Spinal cord (tissue), 10 donors: ENCODE data around the gene ADAM12. TPM values are rescaled to one million over a fixed set of nuclear protein-coding genes. Genes with fewer than 3 reads are reported as not detected.

Experiments
- DNase-seq, 6 donors: peaks; one replicate each; pipeline versions ENCODE4 v3.0.0 to v3.0.0-alpha.2; 2013 to 2015; ENCODE audit warnings: low spot score in 6 of 6, low read depth in 4 of 6
- H3K27ac ChIP-seq: one replicate; pipeline ENCODE4 v1.5.1; 2013; ENCODE audit warnings: low read depth, low read length, control low read depth
- H3K27me3 ChIP-seq: one replicate; pipeline ENCODE4 v1.6.1; 2013; ENCODE audit warnings: low read length; ENCODE audit not compliant: control insufficient read depth, insufficient read depth
- H3K36me3 ChIP-seq: one replicate; pipeline ENCODE4 v1.6.1; 2013; ENCODE audit warnings: low read length; ENCODE audit not compliant: control insufficient read depth, insufficient read depth
- H3K4me1 ChIP-seq: one replicate; pipeline ENCODE4 v1.6.1; 2013; ENCODE audit warnings: low read length; ENCODE audit not compliant: control insufficient read depth, insufficient read depth
- H3K4me3 ChIP-seq: one replicate; pipeline ENCODE4 v1.5.1; 2013; ENCODE audit warnings: low read depth, low read length, control low read depth
- H3K9me3 ChIP-seq: one replicate; pipeline ENCODE4 v1.6.1; 2013; ENCODE audit warnings: low read length; ENCODE audit not compliant: control insufficient read depth, insufficient read depth
- WGBS: methylation state at CpG from one replicate; pipeline ENCODE4 v1.1.5; 2013; ENCODE audit warnings: missing lambda C conversion rate; ENCODE audit not compliant: insufficient coverage; 5-methylcytosine and 5-hydroxymethylcytosine counted together
- polyA plus RNA-seq, 2 donors: library from polyadenylated mRNA; unstranded; fragments of 120-200 nt; gene quantifications; one replicate each; pipeline ENCODE4 v1.2.1, GENCODE V29; 2013; ENCODE audit not compliant: insufficient read length in 2 of 2
- total RNA-seq, 2 donors: library from RNA; depleted of rRNA in 1 of 2; stranded (reverse); fragments of 120-200 nt in 1 of 2; fragments of >200 nt in 1 of 2; gene quantifications; one replicate each; pipeline versions ENCODE4 v1.2.3 to v1.2.4, GENCODE V29; 2013 to 2014
- donor health status: healthy.

Gene ADAM12
- total and polyA plus RNA-seq, 4 donors, result 9.8 to 81.5 (median 23.6) TPM

DNA sequence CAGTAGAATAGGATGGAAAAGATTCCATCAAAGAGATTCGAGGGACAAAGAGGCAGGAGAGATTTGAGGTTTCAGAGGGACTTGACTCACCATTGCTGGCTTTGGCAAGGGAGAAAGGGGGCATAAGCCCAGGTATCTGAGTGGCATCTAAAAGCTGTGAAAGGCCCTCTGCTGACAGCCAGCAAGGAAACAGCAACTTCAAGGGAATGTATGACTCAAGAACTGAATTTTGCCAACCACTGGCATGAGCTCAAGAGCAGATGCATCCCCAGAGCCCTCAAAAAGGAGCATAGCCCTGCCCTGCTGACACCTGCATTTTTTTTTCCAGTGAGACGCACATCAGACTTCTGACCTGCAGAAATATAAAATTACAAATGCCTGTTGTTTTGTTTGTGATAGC lies 19.6 kb upstream of the ADAM12 start:
- Histone ChIP-seq H3K4me1 (no peaks in the 10 kb centered on the region), H3K4me3 (no peak overlapping the region)

GRCh38 chr10:126405239-126405775 lies 17.0 kb upstream of the ADAM12 start:
- H3K36me3 ChIP-seq, result no peaks in the 10 kb centered on the region
- 83% methylated on average over 4 of the region's 6 CpGs for WGBS
- no peaks in the 10 kb centered on the region for H3K27me3 ChIP-seq
- no peak overlapping the region for H3K4me3 ChIP-seq
- DNase-seq, result no peak
- H3K4me1 ChIP-seq, result no peaks in the 10 kb centered on the region
- H3K27ac ChIP-seq, result no peak overlapping the region
- H3K9me3 ChIP-seq, result no peaks in the 10 kb centered on the region

More for the DNA sequence above, 19.6 kb upstream of the ADAM12 start:
- Histone ChIP-seq H3K36me3 (no peaks in the 10 kb centered on the region), H3K27me3 (no peaks in the 10 kb centered on the region), H3K9me3 (no peaks in the 10 kb centered on the region), H3K27ac (no peak overlapping the region)
- 69% methylated on average over 1 of the region's 2 CpGs for WGBS
- no peak for DNase-seq

DNA sequence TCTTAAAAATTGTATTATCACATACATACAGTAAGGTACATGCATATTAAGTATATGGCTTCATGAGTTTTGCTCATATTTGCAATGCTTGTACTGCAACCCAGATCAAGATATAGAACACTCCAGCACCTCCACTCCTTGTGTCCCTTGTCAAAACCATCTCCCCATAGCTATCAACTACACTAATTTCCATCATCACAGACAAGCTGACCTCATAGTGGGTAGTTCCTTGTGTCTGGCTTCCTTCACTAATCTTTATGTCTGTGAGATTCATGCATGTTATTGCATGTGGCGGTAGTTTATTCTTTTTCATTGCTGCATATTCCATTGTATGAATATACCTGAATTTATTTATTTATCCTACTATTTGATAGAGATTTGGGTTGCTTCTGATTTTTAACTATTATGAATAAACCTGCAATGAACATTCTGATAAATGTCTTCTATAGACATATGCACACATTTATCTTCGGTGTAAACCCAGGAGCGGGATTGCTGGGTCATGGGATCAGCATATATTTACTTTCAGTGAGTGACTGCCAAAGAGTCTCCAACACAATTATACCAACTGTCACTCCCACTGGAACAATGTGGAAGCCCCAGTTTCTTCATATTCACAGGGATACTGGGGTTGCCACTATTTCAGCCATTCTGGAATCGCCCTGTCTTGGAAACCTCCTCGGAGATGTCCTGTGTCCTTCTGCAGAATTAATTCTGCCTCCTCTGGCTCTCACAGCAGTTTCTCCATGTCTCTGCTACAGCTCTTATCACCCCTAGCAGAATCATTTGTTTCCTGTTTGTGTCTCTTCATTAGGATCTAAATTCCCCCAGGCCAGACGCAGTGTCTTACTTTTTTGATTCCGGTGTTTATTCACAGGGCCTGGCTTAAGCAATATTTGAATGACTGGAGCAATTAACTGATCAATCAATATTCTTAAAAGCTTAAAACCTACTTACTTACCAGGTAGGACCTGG lies 14.7 kb upstream of the ADAM12 start:
- no peak overlapping the region for H3K4me3 ChIP-seq
- peaks cover 3% of the 10 kb centered on the region for H3K4me1 ChIP-seq
- H3K36me3 ChIP-seq, result no peaks in the 10 kb centered on the region
- 54% methylated on average over 2 of the region's 7 CpGs for whole genome bisulfite sequencing
- no peaks in the 10 kb centered on the region for H3K9me3 ChIP-seq
- no peak for DNase-seq
- no peak overlapping the region for H3K27ac ChIP-seq
- H3K27me3 ChIP-seq, result no peaks in the 10 kb centered on the region

GRCh38 chr10:126400641-126401040 lies 12.4 kb upstream of the ADAM12 start:
- no peak overlapping the region for H3K27ac ChIP-seq
- no peak overlapping the region for H3K4me3 ChIP-seq
- H3K36me3 ChIP-seq, result no peaks in the 10 kb centered on the region
- H3K9me3 ChIP-seq, result no peaks in the 10 kb centered on the region
- DNase-seq, result no peak
- no CpG with 5 or more reads among the region's 4 CpGs for WGBS
- H3K27me3 ChIP-seq, result no peaks in the 10 kb centered on the region
- peaks cover 5% of the 10 kb centered on the region for H3K4me1 ChIP-seq

DNA sequence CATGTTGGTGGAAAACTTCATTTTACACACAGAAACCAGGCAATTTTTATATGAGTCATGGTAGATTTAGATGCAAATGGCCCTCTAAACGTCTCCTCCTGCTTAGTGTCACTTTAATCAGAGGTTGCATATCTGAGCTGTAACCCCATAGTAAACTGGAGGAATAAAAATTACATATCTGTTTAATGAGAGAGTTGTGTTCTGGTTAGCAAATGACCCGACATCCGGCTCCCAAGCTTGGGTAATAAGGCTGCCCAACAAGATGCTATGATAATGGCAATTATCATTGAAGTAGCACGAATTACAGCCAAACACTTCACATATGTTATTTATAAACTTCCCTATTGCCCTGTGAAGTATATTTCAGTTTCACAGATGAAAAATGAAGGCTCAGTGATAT lies 10.6 kb upstream of the ADAM12 start:
- H3K36me3 ChIP-seq, result no peaks in the 10 kb centered on the region
- peaks cover 10% of the 10 kb centered on the region for H3K4me1 ChIP-seq
- WGBS, result no CpG with 5 or more reads among the region's 4 CpGs
- no peaks in the 10 kb centered on the region for H3K27me3 ChIP-seq
- no peak overlapping the region for H3K4me3 ChIP-seq
- no peaks in the 10 kb centered on the region for H3K9me3 ChIP-seq
- no peak overlapping the region for H3K27ac ChIP-seq
- no peak for DNase-seq

DNA sequence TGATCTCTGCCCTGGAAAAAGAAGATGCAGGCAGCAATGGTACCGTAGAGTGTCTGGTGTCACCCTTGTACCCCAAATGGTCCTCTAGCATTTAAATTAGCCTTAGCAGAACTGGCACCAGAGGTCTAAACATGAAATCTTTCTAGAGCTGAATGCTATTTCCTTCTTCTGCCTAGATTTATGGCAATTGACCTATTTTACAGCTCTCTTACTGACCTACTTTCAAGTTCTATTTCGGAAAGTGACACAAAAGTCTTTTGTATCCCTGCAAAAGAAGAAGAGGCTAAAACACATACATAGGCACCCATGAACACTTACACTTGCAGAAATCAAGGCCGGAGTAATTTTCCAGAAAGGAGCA lies 10.1 kb upstream of the ADAM12 start:
- 20% methylated on average over 1 of the region's 3 CpGs for WGBS

GRCh38 chr10:126397640-126398382 lies 9.5 kb upstream of the ADAM12 start:
- Histone ChIP-seq H3K36me3 (no peaks in the 10 kb centered on the region), H3K27me3 (no peaks in the 10 kb centered on the region), H3K4me3 (no peak overlapping the region), H3K9me3 (no peaks in the 10 kb centered on the region), H3K4me1 (peaks cover 10% of the 10 kb centered on the region), H3K27ac (no peak overlapping the region)
- WGBS, result 67% methylated on average over 2 of the region's 4 CpGs
- DNase-seq, result no peak

More for the DNA sequence above, 10.1 kb upstream of the ADAM12 start:
- Histone ChIP-seq H3K4me3 (no peak overlapping the region), H3K4me1 (peaks cover 10% of the 10 kb centered on the region), H3K36me3 (no peaks in the 10 kb centered on the region), H3K9me3 (no peaks in the 10 kb centered on the region), H3K27me3 (no peaks in the 10 kb centered on the region), H3K27ac (no peak overlapping the region)
- DNase-seq, result no peak

- no peak for DNase-seq
- Histone ChIP-seq H3K27me3 (no peaks in the 10 kb centered on the region), H3K9me3 (no peaks in the 10 kb centered on the region), H3K27ac (no peak overlapping the region), H3K4me1 (peaks cover 10% of the 10 kb centered on the region), H3K36me3 (no peaks in the 10 kb centered on the region), H3K4me3 (no peak overlapping the region)
- WGBS, result 71% methylated on average over 1 of the region's 3 CpGs
Measured at GRCh38 chr10:126397156-126397555, 8.9 kb upstream of the ADAM12 start.

DNA sequence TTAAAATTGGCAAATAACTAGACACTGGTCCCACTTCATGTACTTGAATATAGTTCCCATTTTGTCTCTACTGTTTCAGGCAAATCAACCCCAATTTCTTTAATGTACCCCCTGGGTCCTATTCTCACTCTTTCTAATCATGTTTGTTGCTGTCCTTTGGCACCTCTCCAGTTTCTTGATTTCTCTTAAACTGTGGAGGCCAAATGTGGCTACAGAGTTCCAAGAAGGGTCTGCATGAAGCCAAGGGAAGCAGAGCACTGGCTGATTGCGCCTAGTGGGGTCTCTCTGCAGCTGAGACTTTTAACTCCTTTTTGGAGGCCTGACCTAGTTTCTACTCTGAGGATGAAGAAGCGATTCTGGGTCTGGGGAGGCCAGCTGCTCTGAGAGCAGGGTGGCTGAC lies 6.7 kb upstream of the ADAM12 start:
- Histone ChIP-seq H3K36me3 (no peaks in the 10 kb centered on the region), H3K27ac (no peak overlapping the region), H3K4me1 (peaks cover 17% of the 10 kb centered on the region), H3K27me3 (no peaks in the 10 kb centered on the region), H3K9me3 (no peaks in the 10 kb centered on the region), H3K4me3 (no peak overlapping the region)
- DNase-seq, result peak in 2 of 6 donors; percentile 32 to 74
- WGBS, result 75% methylated on average over 2 of the region's 2 CpGs
